Transverse colon (tissue), 4 donors: ENCODE results near the gene TWF2. TPM values are rescaled to one million over a fixed set of nuclear protein-coding genes. Genes with fewer than 3 reads are reported as not detected.

ENCODE experiments used
- DNase-seq: peaks from one replicate; pipeline ENCODE4 v3.0.0-alpha.2; 2019
- H3K27ac ChIP-seq, 4 donors: fragments of 200-600 bp; sonication (generic); 2 replicates each; pipeline ENCODE4 v1.5.1; 2016 to 2018; ENCODE audit warnings: inconsistent platforms in 4 of 4
- H3K27me3 ChIP-seq: fragments of 200-600 bp; sonication (generic); 2 replicates; pipeline ENCODE4 v1.5.1; 2017; ENCODE audit warnings: inconsistent platforms
- H3K36me3 ChIP-seq, 4 donors: fragments of 200-600 bp; sonication (generic); 2 replicates each; pipeline ENCODE4 v1.5.1; 2017 to 2019; ENCODE audit warnings: inconsistent platforms in 4 of 4
- H3K4me1 ChIP-seq, 4 donors: fragments of 200-600 bp; sonication (generic); 2 replicates each; pipeline ENCODE4 v1.5.1; 2017 to 2020; ENCODE audit warnings: inconsistent platforms in 4 of 4
- H3K4me3 ChIP-seq, 4 donors: fragments of 200-600 bp; sonication (generic); 1 replicate in 1 of 4; 2 replicates in 3 of 4; pipeline versions ENCODE4 v1.5.1 to v1.6.1; 2017 to 2019; ENCODE audit warnings: inconsistent platforms in 4 of 4
- H3K9me3 ChIP-seq, 2 donors: fragments of 200-600 bp; sonication (generic); 2 replicates each; pipeline ENCODE4 v1.5.1; 2017 to 2019; ENCODE audit warnings: inconsistent platforms in 2 of 2
- CTCF ChIP-seq, 5 experiments: fragments of 200-600 bp in 3 of 5; fragments of 450-650 bp in 2 of 5; sonication (generic) in 3 of 5; IDR thresholded peaks; 1 replicate in 2 of 5; 2 replicates in 3 of 5; pipeline ENCODE4 v1.5.1; 2016 to 2017; ENCODE audit warnings: antibody characterized with exemption in 5 of 5, inconsistent platforms in 3 of 5, mild to moderate bottlenecking in 2 of 5, moderate library complexity in 1 of 5
- EP300 ChIP-seq: sonication (generic); formaldehyde crosslinking; IDR thresholded peaks from one replicate; pipeline ENCODE4 v1.6.1; 2017; ENCODE audit warnings: antibody characterized with exemption, low read depth
- POLR2A ChIP-seq: fragments of 450-650 bp; IDR thresholded peaks from one replicate; pipeline ENCODE4 v1.6.1; 2016; ENCODE audit warnings: antibody characterized with exemption, mild to moderate bottlenecking, moderate library complexity
- POLR2AphosphoS5 ChIP-seq, 3 donors: sonication (generic); formaldehyde crosslinking; IDR thresholded peaks; one replicate each; pipeline ENCODE4 v1.6.1; 2016; ENCODE audit warnings: antibody characterized with exemption in 3 of 3
- WGBS, 2 donors: methylation state at CpG; one replicate each; pipeline ENCODE4 v1.1.5; 2018; ENCODE audit warnings: low coverage in 1 of 2; 5-methylcytosine and 5-hydroxymethylcytosine counted together
- in situ Hi-C, 4 donors: fragments of 200-750 bp; cut with MboI; loops; one replicate each; pipeline versions ENCODE4 v1.15.0 to v1.15.1; 2017; ENCODE audit warnings: low sequenced_read_pairs in 3 of 4, low pct_ligation_motif_present in 1 of 4, low pct_unique_long_range_greater_than_20kb in 1 of 4
- intact Hi-C: fragments of 100-400 bp; cut with DNase I; formaldehyde crosslinking; loops from one replicate; pipeline ENCODE4 v1.15.1; 2023; ENCODE audit warnings: low total_unique reads
- small RNA-seq, 4 donors: library from RNA; depleted of rRNA; stranded (forward); fragments of <200 nt; gene quantifications; one replicate each; pipeline ENCODE3, GENCODE V24; 2016
- total RNA-seq, 4 donors: library from RNA; depleted of rRNA; stranded (reverse); fragments of >200 nt; gene quantifications; one replicate each; pipeline ENCODE4 v1.1.0, GENCODE V29; 2016

TWF2 gene
- total RNA-seq, 4 donors from 2014 or later: 29.9 to 82.7 (median 61.0) TPM

- no peak overlapping the region for H3K27ac ChIP-seq
- DNase-seq: no peak
- intact Hi-C loops (no loop called here), in situ Hi-C loops (no loop called here)
- no peaks in the 10 kb centered on the region for H3K27me3 ChIP-seq
- H3K4me3 ChIP-seq: no peak overlapping the region
- H3K4me1 ChIP-seq: no peaks in the 10 kb centered on the region
- WGBS, 2 donors: 82 to 83% methylated on average over 2 to 7 of the region's 7 CpGs
- H3K36me3 ChIP-seq: no peaks in the 10 kb centered on the region
- TF ChIP-seq EP300 (no peak), POLR2AphosphoS5 (IDR thresholded peaks at IDR 0.05) (no peak), POLR2A (no peak), CTCF (IDR thresholded peaks at IDR 0.05) (no peak)
- no peaks in the 10 kb centered on the region for H3K9me3 ChIP-seq
These were observed 55.0 kb downstream of the TWF2 start for GRCh38 chr3:52183786-52184445.

GRCh38 chr3:52182691-52183090 is 56.3 kb downstream of the TWF2 start:
- Histone ChIP-seq H3K4me3 (no peak overlapping the region), H3K4me1 (no peaks in the 10 kb centered on the region), H3K27me3 (no peaks in the 10 kb centered on the region), H3K36me3 (no peaks in the 10 kb centered on the region), H3K9me3 (no peaks in the 10 kb centered on the region), H3K27ac (no peak overlapping the region)
- 91% methylated on average over 4 of the region's 4 CpGs; no CpG with 5 or more reads in 1 of the 2 donors for WGBS, 2 donors
- TF ChIP-seq EP300: no peak
- TF ChIP-seq CTCF (IDR thresholded peaks at IDR 0.05): no peak
- no peak for TF ChIP-seq POLR2A
- no peak for TF ChIP-seq POLR2AphosphoS5 (IDR thresholded peaks at IDR 0.05)
- DNase-seq: no peak
- in situ Hi-C loops (no loop called here), intact Hi-C loops (no loop called here)

GRCh38 chr3:52182196-52182595 is 56.8 kb downstream of the TWF2 start:
- Histone ChIP-seq H3K4me1 (no peaks in the 10 kb centered on the region), H3K4me3 (no peak overlapping the region), H3K9me3 (no peaks in the 10 kb centered on the region), H3K27me3 (no peaks in the 10 kb centered on the region), H3K36me3 (no peaks in the 10 kb centered on the region), H3K27ac (no peak overlapping the region)
- peak; percentile 27 for DNase-seq
- intact Hi-C loops: no loop called here
- in situ Hi-C loops: no loop called here
- TF ChIP-seq POLR2A (no peak), POLR2AphosphoS5 (IDR thresholded peaks at IDR 0.05) (no peak), CTCF (IDR thresholded peaks at IDR 0.05) (no peak), EP300 (no peak)
- WGBS, 2 donors: 86 to 100% methylated on average over 1 to 4 of the region's 5 CpGs

DNA sequence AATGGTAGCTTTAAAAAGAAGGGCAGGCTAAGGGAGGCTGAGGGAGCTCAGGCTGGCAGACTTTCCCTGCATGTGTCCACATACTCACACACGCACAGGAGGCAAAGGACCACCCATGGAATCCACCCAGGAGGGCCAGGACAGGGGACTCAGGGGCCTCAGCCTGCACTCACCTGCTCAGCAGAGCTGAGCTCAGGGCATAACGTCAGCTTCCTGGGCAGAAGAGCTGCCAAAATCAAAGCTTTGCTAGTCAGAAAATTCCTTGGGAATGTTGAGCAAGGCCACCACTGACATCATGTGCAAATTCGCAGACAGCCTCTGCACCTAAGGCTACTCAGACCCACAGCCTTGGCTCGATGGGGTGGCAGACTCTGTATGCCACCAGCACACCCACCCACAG is 57.4 kb downstream of the TWF2 start:
- WGBS, 2 donors: 75% methylated on average over 4 of the region's 4 CpGs; no CpG with 5 or more reads in 1 of the 2 donors
- H3K4me1 ChIP-seq: no peaks in the 10 kb centered on the region
- intact Hi-C loops: no loop called here
- no peaks in the 10 kb centered on the region for H3K9me3 ChIP-seq
- no peaks in the 10 kb centered on the region for H3K27me3 ChIP-seq
- no peak overlapping the region for H3K4me3 ChIP-seq
- in situ Hi-C loops: no loop called here
- DNase-seq: no peak
- H3K36me3 ChIP-seq: no peaks in the 10 kb centered on the region
- H3K27ac ChIP-seq: no peak overlapping the region
- no peak for TF ChIP-seq EP300

Small RNA genes lying within 50 kb of the gene (small RNA-seq; reads per million reads assigned to genes)
- gene MIRLET7G: 815 to 1,590 (median 1,225) reads per million in 4 donors

Other genes with a start within 250 kb of the TWF2 start
- gene RPL29, start 243.3 kb downstream of the TWF2 start, total RNA-seq: 1,000 to 10,000 TPM in 1 of 4 donors, 100 to 1,000 TPM in 3; 366 to 1,281 (median 746) TPM
- 1 to 10 TPM; 2.2 to 8.2 (median 6.2) TPM for gene DUSP7, start 182.6 kb downstream of the TWF2 start, total RNA-seq
- 1 to 10 TPM in 2 of 4 donors, under 1 TPM in 1, not detected in 1; 0.80 to 3.1 (median 2.2) TPM for gene POC1A, start 84.7 kb downstream of the TWF2 start, total RNA-seq
- 100 to 1,000 TPM in 1 of 4 donors, 10 to 100 TPM in 3; 70.1 to 101 (median 84.0) TPM for gene ALAS1, start 41.0 kb downstream of the TWF2 start, total RNA-seq
- under 1 TPM in 1 of 4 donors, not detected in 3; 0.16 TPM for gene TLR9, start 13.5 kb downstream of the TWF2 start, total RNA-seq
- gene PPM1M, start 6.6 kb upstream of the TWF2 start, total RNA-seq: 1 to 10 TPM; 2.0 to 8.4 (median 6.2) TPM
- gene WDR82, start 39.5 kb upstream of the TWF2 start, total RNA-seq: 10 to 100 TPM; 14.6 to 44.9 (median 40.8) TPM
- 100 to 1,000 TPM in 1 of 4 donors, 10 to 100 TPM in 3; 43.7 to 118 (median 73.7) TPM for gene GLYCTK, start 48.7 kb upstream of the TWF2 start, total RNA-seq
- 100 to 1,000 TPM in 1 of 4 donors, 10 to 100 TPM in 3; 17.6 to 102 (median 26.3) TPM for gene DNAH1, start 77.2 kb upstream of the TWF2 start, total RNA-seq
- 100 to 1,000 TPM in 2 of 4 donors, 10 to 100 TPM in 2; 61.8 to 588 (median 92.6) TPM for gene BAP1, start 170.8 kb upstream of the TWF2 start, total RNA-seq
- 10 to 100 TPM in 3 of 4 donors, 1 to 10 TPM in 1; 6.0 to 24.2 (median 16.4) TPM for gene PHF7, start 171.5 kb upstream of the TWF2 start, total RNA-seq
- 10 to 100 TPM in 1 of 4 donors, 1 to 10 TPM in 3; 1.2 to 21.7 (median 2.3) TPM for gene SEMA3G, start 205.9 kb upstream of the TWF2 start, total RNA-seq
- gene TNNC1, start 214.9 kb upstream of the TWF2 start, total RNA-seq: 10 to 100 TPM in 1 of 4 donors, 1 to 10 TPM in 1, not detected in 2; 7.1 to 10.4 TPM
- gene NISCH, start 216.4 kb upstream of the TWF2 start, total RNA-seq: 100 to 1,000 TPM in 2 of 4 donors, 10 to 100 TPM in 2; 72.0 to 137 (median 98.6) TPM